Upper lobe of right lung (tissue), 1 donor: ENCODE data around the gene EN2. TPM values are rescaled to one million over a fixed set of nuclear protein-coding genes. Genes with fewer than 3 reads are reported as not detected.

Experiments
- ATAC-seq: fragments of 200-7000 bp; cut with Tn5 transposase; one replicate; pipeline ENCODE4 v1.9.1; 2020; ENCODE audit warnings: mild to moderate bottlenecking, moderate library complexity
- DNase-seq: peaks from one replicate; pipeline ENCODE4 v3.0.0-alpha.2; 2020
- H3K27ac ChIP-seq: fragments of 200-600 bp; one replicate; pipeline ENCODE4 v1.8.0; 2022
- H3K27me3 ChIP-seq: fragments of 200-600 bp; one replicate; pipeline ENCODE4 v1.8.0; 2022; ENCODE audit warnings: mild to moderate bottlenecking
- H3K36me3 ChIP-seq: fragments of 200-600 bp; one replicate; pipeline ENCODE4 v1.8.0; 2022
- H3K4me1 ChIP-seq: fragments of 200-600 bp; one replicate; pipeline ENCODE4 v1.8.0; 2022
- H3K4me3 ChIP-seq: fragments of 200-600 bp; one replicate; pipeline ENCODE4 v1.8.0; 2022; ENCODE audit warnings: mild to moderate bottlenecking
- H3K9me3 ChIP-seq: fragments of 200-600 bp; one replicate; pipeline ENCODE4 v1.8.0; 2022
- intact Hi-C: fragments of 100-400 bp; cut with DNase I; formaldehyde crosslinking; loops from one replicate; pipeline ENCODE4 v1.11.0; 2022
- long read RNA-seq: library from polyadenylated mRNA; unstranded; transcript quantifications from one replicate; pipeline ENCODE4 v2.0.0, GENCODE V29; 2021
- total RNA-seq: library from RNA; stranded (reverse); fragmentation: NEBNext Ultra II Directional; extraction: Animal tissue kit (Norgen Biotek cat#: 25700); gene quantifications from one replicate; pipeline ENCODE4 v1.2.1, GENCODE V29; 2021
- TF ChIP-seq, protein P1 (sequence below): fragments of 200-600 bp; IDR thresholded peaks from one replicate; pipeline ENCODE4 v1.8.0; 2022; ENCODE audit warnings: antibody characterized with exemption
- donor health status: DM: no; HTN: yes; CAD: no; lungs with severe emphysema.

The EN2 gene
- not detected for total RNA-seq
- long read RNA-seq = 0 reads

DNA sequence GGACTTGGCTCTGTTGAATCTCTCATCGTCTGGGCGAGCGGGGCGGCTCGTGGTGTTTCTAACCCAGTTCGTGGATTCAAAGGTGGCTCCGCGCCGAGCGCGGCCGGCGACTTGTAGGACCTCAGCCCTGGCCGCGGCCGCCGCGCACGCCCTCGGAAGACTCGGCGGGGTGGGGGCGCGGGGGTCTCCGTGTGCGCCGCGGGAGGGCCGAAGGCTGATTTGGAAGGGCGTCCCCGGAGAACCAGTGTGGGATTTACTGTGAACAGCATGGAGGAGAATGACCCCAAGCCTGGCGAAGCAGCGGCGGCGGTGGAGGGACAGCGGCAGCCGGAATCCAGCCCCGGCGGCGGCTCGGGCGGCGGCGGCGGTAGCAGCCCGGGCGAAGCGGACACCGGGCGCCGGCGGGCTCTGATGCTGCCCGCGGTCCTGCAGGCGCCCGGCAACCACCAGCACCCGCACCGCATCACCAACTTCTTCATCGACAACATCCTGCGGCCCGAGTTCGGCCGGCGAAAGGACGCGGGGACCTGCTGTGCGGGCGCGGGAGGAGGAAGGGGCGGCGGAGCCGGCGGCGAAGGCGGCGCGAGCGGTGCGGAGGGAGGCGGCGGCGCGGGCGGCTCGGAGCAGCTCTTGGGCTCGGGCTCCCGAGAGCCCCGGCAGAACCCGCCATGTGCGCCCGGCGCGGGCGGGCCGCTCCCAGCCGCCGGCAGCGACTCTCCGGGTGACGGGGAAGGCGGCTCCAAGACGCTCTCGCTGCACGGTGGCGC lies at the start of gene EN2:
EN2 (plus strand) TSS at position 19 of the 767 bp plus-strand sequence; CDS start at position 268, 249 bp downstream.
- peaks cover 20% of the 10 kb centered on the region for H3K4me1 ChIP-seq
- no peaks in the 10 kb centered on the region for H3K36me3 ChIP-seq
- H3K9me3 ChIP-seq = no peaks in the 10 kb centered on the region
- H3K27ac ChIP-seq = no peak within 1 kb of the TSS
- intact Hi-C loops = no loop called here
- peaks cover 93% of the 10 kb centered on the region for H3K27me3 ChIP-seq
- DNase-seq (no peak), ATAC-seq (no peak)
- TF ChIP-seq, protein P1, sequence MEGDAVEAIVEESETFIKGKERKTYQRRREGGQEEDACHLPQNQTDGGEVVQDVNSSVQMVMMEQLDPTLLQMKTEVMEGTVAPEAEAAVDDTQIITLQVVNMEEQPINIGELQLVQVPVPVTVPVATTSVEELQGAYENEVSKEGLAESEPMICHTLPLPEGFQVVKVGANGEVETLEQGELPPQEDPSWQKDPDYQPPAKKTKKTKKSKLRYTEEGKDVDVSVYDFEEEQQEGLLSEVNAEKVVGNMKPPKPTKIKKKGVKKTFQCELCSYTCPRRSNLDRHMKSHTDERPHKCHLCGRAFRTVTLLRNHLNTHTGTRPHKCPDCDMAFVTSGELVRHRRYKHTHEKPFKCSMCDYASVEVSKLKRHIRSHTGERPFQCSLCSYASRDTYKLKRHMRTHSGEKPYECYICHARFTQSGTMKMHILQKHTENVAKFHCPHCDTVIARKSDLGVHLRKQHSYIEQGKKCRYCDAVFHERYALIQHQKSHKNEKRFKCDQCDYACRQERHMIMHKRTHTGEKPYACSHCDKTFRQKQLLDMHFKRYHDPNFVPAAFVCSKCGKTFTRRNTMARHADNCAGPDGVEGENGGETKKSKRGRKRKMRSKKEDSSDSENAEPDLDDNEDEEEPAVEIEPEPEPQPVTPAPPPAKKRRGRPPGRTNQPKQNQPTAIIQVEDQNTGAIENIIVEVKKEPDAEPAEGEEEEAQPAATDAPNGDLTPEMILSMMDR = no peak
- peak within 1 kb of the TSS; percentile 46 for H3K4me3 ChIP-seq

DNA sequence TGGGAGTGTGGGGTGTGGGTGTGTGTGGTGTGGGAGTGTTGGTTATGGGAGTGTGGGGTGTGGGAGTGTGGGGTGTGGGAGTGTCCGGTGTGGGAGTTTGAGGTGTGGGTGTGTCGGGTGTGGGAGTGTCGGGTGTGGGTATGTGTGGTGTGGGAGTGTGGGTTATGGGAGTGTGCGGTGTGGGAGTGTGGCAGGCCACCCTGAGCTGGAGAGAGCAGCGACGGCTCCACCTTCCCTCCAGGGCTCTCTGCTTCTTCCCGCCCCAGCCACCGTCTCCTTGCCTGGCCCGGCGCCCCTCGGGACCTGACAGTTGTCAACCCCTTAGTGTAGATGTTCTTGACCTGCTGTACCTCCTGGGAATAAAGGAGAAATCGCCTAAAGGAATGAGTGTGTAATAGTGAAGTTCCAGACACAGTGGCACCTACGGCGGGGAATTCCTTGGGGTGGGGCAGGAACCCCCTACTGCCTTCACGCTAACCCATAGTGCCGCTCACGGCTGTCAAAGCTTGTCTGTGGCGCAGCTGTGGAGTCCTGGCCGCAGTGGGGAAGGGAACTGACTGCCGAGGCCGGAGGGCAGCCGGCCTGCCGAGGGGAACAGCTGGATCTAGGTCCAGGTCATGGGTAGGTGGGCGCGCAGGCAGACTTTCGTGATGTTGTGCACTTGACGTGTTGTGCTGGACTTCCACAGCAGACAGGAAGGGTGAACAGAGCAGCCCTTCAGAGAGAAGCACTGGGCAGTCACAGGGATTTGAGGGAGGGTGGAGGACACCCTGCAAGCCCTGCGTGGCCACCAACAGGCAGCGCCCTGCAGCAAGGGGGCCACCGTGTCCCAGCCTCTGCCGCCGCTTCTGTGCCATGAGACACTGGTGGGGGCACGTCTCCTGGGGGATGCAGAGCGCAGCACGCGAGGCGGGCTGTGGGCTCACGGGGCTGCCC lies 49.0 kb upstream of the EN2 start:
- Histone ChIP-seq H3K4me3 (no peak overlapping the region), H3K27me3 (peaks cover 49% of the 10 kb centered on the region), H3K27ac (no peak overlapping the region), H3K36me3 (no peaks in the 10 kb centered on the region), H3K4me1 (no peaks in the 10 kb centered on the region), H3K9me3 (no peaks in the 10 kb centered on the region)
- TF ChIP-seq, protein P1 = no peak
- intact Hi-C loops = no loop called here
- DNase-seq (no peak), ATAC-seq (no peak)

DNA sequence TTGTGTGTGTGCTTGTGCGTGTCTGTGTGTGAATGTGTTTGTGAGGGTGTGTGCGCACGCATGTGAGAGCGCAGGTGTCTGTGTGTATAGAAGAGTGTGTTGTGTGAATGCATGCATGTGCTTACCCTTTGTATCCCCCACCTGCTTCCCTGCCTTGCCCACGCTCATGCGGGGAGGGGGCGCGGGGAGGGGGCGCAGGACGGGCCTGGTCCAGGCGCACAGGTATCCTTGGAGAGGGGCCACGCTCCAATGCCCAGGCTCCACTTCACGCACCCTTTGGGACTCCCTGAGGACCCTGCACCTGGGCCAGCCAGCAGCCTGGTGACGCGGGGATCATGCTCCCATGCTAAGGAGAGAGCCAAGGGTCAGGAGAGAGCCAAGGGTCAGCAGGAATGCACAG lies 47.9 kb upstream of the EN2 start:
- TF ChIP-seq, protein P1 = no peak
- Histone ChIP-seq H3K36me3 (no peaks in the 10 kb centered on the region), H3K4me1 (no peaks in the 10 kb centered on the region), H3K4me3 (no peak overlapping the region), H3K27ac (no peak overlapping the region), H3K27me3 (peaks cover 40% of the 10 kb centered on the region), H3K9me3 (no peaks in the 10 kb centered on the region)
- ATAC-seq (no peak), DNase-seq (no peak)
- intact Hi-C loops = no loop called here

DNA sequence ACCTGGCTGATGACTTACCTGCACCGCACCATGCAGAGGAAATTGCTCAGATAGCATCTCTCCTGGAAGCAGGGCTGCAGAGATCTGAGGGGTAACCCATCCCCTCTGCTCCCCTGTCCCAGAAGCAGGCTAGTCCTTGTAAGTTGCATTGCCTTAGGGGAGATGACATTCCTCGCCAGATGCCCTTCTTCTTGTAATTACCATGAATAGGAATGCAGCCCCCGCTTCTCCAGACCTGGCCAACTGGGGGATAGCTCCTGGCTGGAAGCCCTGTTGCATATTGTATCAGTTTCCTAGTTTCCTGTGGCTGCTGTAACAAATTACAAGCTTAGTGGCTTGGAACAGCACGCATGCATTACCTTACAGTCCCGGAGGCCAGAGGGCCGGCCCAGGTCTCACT lies 47.5 kb upstream of the EN2 start:
- TF ChIP-seq, protein P1 = no peak
- DNase-seq = no peak
- ATAC-seq = no peak
- intact Hi-C loops = no loop called here
- Histone ChIP-seq H3K4me1 (no peaks in the 10 kb centered on the region), H3K27me3 (peaks cover 37% of the 10 kb centered on the region), H3K9me3 (no peaks in the 10 kb centered on the region), H3K4me3 (no peak overlapping the region), H3K27ac (no peak overlapping the region), H3K36me3 (no peaks in the 10 kb centered on the region)

DNA sequence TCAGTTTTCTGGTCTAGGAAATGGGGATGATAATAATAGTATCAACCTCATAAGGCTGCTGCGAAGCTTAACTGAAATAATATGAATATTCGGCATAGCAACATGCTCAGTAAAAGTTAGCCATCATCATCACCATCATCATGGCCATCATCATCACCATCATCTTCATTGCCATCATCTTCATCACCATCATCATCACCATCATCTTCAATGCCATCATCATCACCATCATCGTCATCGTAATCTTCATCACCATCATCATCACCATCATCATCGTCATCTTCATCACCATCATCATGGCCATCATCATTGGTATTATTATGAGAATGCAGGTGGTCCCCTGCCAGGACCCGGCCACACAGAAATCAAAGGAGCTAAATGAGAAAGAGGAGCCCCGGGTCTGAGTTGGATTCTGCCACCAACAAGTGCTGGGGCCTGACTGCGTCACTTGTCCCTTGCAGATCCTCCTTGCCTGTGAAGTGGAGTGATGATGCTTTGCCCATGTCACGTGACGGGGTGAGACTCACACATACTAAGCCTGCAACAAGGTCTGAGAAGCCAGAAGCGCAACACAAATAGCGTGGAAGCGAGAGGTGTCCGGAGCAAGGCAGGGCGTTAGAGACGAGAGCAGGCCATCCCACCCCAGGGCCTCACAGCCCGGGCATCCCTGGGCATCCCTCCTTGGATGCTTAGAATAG lies 46.1 kb upstream of the EN2 start:
- no peaks in the 10 kb centered on the region for H3K36me3 ChIP-seq
- no peaks in the 10 kb centered on the region for H3K9me3 ChIP-seq
- TF ChIP-seq, protein P1 = no peak
- H3K27me3 ChIP-seq = peaks cover 33% of the 10 kb centered on the region
- no peak overlapping the region for H3K4me3 ChIP-seq
- DNase-seq (no peak), ATAC-seq (no peak)
- H3K27ac ChIP-seq = no peak overlapping the region
- intact Hi-C loops = no loop called here
- H3K4me1 ChIP-seq = no peaks in the 10 kb centered on the region
